Measurements from ENCODE around the gene MMP7. TPM values are rescaled to one million over a fixed set of nuclear protein-coding genes. Genes with fewer than 3 reads are reported as not detected.

The MMP7 gene
- total RNA-seq, 1 donor: under 0.01 TPM

DNA sequence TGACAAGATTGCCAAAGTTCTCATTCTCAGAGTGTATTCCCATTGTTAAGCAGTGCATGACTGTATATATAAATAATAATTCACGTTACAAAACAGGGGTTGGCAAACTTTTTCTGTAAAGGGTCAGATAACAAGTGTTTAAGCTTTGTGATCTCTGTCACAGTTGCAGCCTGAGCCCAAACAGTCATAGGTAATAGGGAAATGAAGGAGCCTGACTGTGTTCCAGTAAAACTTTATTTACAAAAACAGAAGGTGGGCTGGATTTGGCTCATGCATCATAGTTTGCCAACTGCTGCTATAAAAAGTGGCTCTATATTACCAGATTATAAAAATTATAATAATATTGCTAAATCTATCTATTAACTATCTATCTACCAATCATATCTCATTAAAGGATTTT is 3.5 kb downstream of the MMP7 start:
- no peak overlapping the region for H3K27ac ChIP-seq (ENCODE audit: low read depth, low read length)
- TF ChIP-seq, protein P1, sequence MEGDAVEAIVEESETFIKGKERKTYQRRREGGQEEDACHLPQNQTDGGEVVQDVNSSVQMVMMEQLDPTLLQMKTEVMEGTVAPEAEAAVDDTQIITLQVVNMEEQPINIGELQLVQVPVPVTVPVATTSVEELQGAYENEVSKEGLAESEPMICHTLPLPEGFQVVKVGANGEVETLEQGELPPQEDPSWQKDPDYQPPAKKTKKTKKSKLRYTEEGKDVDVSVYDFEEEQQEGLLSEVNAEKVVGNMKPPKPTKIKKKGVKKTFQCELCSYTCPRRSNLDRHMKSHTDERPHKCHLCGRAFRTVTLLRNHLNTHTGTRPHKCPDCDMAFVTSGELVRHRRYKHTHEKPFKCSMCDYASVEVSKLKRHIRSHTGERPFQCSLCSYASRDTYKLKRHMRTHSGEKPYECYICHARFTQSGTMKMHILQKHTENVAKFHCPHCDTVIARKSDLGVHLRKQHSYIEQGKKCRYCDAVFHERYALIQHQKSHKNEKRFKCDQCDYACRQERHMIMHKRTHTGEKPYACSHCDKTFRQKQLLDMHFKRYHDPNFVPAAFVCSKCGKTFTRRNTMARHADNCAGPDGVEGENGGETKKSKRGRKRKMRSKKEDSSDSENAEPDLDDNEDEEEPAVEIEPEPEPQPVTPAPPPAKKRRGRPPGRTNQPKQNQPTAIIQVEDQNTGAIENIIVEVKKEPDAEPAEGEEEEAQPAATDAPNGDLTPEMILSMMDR (IDR thresholded peaks at IDR 0.05; ENCODE audit: extremely low read depth, low read depth, low read length): no peak
- DNase-seq (ENCODE audit: insufficient read length, low spot score, missing footprints): no peak
- peaks cover 6% of the 10 kb centered on the region for H3K4me1 ChIP-seq (ENCODE audit: insufficient read depth, low read length)
- H3K79me2 ChIP-seq (ENCODE audit: insufficient read depth, low read length): no peaks in the 10 kb centered on the region
- no peaks in the 10 kb centered on the region for H3K27me3 ChIP-seq (ENCODE audit: insufficient read depth, low read length)
- no peaks in the 10 kb centered on the region for H3K36me3 ChIP-seq (ENCODE audit: insufficient read depth, low read length)
- H3K4me2 ChIP-seq (ENCODE audit: insufficient read depth, low read length): no peak overlapping the region
- H3K9me3 ChIP-seq (ENCODE audit: low read depth, low read length): no peaks in the 10 kb centered on the region
- no peak overlapping the region for H3K4me3 ChIP-seq (ENCODE audit: insufficient read depth, low read length)
- no peaks in the 10 kb centered on the region for H4K20me1 ChIP-seq (ENCODE audit: insufficient read depth, low read length)
- no peak overlapping the region for H2AFZ ChIP-seq (ENCODE audit: low read length)

DNA sequence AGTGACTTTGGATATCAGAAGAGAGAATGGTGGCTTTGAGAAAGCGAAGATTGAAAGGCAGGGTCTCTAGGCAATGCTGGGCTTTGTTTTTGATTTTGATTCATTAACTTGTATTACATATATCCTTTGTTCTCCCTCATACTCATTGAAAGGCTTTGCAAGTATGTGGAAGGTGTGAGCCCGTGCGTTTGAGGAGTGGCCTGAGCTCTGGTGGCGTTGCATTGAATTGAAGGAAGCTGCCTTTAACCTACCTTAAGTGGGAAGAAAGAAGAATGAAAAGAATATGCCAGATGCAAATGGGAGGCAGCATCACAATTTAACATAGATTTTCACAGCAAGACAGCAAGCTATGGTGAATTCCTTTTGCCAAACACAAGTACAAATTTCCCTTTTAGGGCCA is 6.7 kb downstream of the MMP7 start:
- Histone ChIP-seq H3K36me3 (ENCODE audit: insufficient read depth, low read length) (no peaks in the 10 kb centered on the region), H3K9me3 (ENCODE audit: low read depth, low read length) (no peaks in the 10 kb centered on the region), H3K4me1 (ENCODE audit: insufficient read depth, low read length) (no peaks in the 10 kb centered on the region), H3K27me3 (ENCODE audit: insufficient read depth, low read length) (no peaks in the 10 kb centered on the region), H3K79me2 (ENCODE audit: insufficient read depth, low read length) (no peaks in the 10 kb centered on the region), H3K27ac (ENCODE audit: low read depth, low read length) (no peak overlapping the region), H3K4me2 (ENCODE audit: insufficient read depth, low read length) (no peak overlapping the region), H2AFZ (ENCODE audit: low read length) (no peak overlapping the region), H4K20me1 (ENCODE audit: insufficient read depth, low read length) (no peaks in the 10 kb centered on the region), H3K4me3 (ENCODE audit: insufficient read depth, low read length) (no peak overlapping the region)
- TF ChIP-seq, protein P1 (IDR thresholded peaks at IDR 0.05; ENCODE audit: extremely low read depth, low read depth, low read length): no peak
- no peak for DNase-seq (ENCODE audit: insufficient read length, low spot score, missing footprints)

- no peak overlapping the region for H2AFZ ChIP-seq (ENCODE audit: low read length)
- TF ChIP-seq, protein P1 (IDR thresholded peaks at IDR 0.05; ENCODE audit: extremely low read depth, low read depth, low read length): no peak
- H3K27me3 ChIP-seq (ENCODE audit: insufficient read depth, low read length): no peaks in the 10 kb centered on the region
- no peaks in the 10 kb centered on the region for H3K36me3 ChIP-seq (ENCODE audit: insufficient read depth, low read length)
- H4K20me1 ChIP-seq (ENCODE audit: insufficient read depth, low read length): no peaks in the 10 kb centered on the region
- H3K79me2 ChIP-seq (ENCODE audit: insufficient read depth, low read length): no peaks in the 10 kb centered on the region
- no peak overlapping the region for H3K4me3 ChIP-seq (ENCODE audit: insufficient read depth, low read length)
- H3K9me3 ChIP-seq (ENCODE audit: low read depth, low read length): no peaks in the 10 kb centered on the region
- no peaks in the 10 kb centered on the region for H3K4me1 ChIP-seq (ENCODE audit: insufficient read depth, low read length)
- no peak overlapping the region for H3K4me2 ChIP-seq (ENCODE audit: insufficient read depth, low read length)
- H3K27ac ChIP-seq (ENCODE audit: low read depth, low read length): no peak overlapping the region
- no peak for DNase-seq (ENCODE audit: insufficient read length, low spot score, missing footprints)
Measured at GRCh38 chr11:102523189-102523570, 7.4 kb downstream of the MMP7 start.

- Histone ChIP-seq H3K9me3 (ENCODE audit: low read depth, low read length) (no peaks in the 10 kb centered on the region), H3K4me2 (ENCODE audit: insufficient read depth, low read length) (no peak overlapping the region), H4K20me1 (ENCODE audit: insufficient read depth, low read length) (no peaks in the 10 kb centered on the region), H3K4me3 (ENCODE audit: insufficient read depth, low read length) (no peak overlapping the region), H3K79me2 (ENCODE audit: insufficient read depth, low read length) (no peaks in the 10 kb centered on the region), H3K4me1 (ENCODE audit: insufficient read depth, low read length) (no peaks in the 10 kb centered on the region), H3K27ac (ENCODE audit: low read depth, low read length) (no peak overlapping the region), H3K36me3 (ENCODE audit: insufficient read depth, low read length) (no peaks in the 10 kb centered on the region), H2AFZ (ENCODE audit: low read length) (no peak overlapping the region), H3K27me3 (ENCODE audit: insufficient read depth, low read length) (no peaks in the 10 kb centered on the region)
- peak; percentile 42 for DNase-seq (ENCODE audit: insufficient read length, low spot score, missing footprints)
- TF ChIP-seq, protein P1 (IDR thresholded peaks at IDR 0.05; ENCODE audit: extremely low read depth, low read depth, low read length): no peak
Measured at GRCh38 chr11:102522312-102523188, 8.0 kb downstream of the MMP7 start.

All from osteoblast (primary cell).